ENCODE measurements around the gene TRIM2.

- no peak for TF ChIP-seq CTCF (IDR thresholded peaks at IDR 0.05; ENCODE audit: insufficient read depth, low read length)
- no peak for TF ChIP-seq POLR2AphosphoS5 (IDR thresholded peaks at IDR 0.05; ENCODE audit: low read depth)
- no peak for TF ChIP-seq SPI1 (IDR thresholded peaks at IDR 0.05; ENCODE audit: borderline replicate concordance, low read depth)
Observed at GRCh38 chr4:153244969-153245368, 40.7 kb downstream of the TRIM2 start.

All from HL-60 (cell line).